Neutrophil (primary cell): ENCODE data around the gene SHOC2.

Experiments
- H3K27ac ChIP-seq: fragments of 200-600 bp; sonication (generic); 2 replicates; pipeline ENCODE4 v1.5.1; 2016; ENCODE audit warnings: mild to moderate bottlenecking, moderate library complexity
- H3K27me3 ChIP-seq: fragments of 200-600 bp; sonication (generic); 2 replicates; pipeline ENCODE4 v1.6.0; 2016; ENCODE audit warnings: mild to moderate bottlenecking
- H3K36me3 ChIP-seq: fragments of 200-600 bp; sonication (generic); 2 replicates; pipeline ENCODE4 v1.5.1; 2017
- H3K4me1 ChIP-seq, 2 experiments: fragments of 200-600 bp in 1 of 2; sonication (generic) in 1 of 2; 1 replicate in 1 of 2; 2 replicates in 1 of 2; pipeline versions ENCODE4 v1.5.1 to v1.6.1; 2013 to 2016; ENCODE audit warnings: low read depth in 1 of 2, low read length in 1 of 2, mild to moderate bottlenecking in 1 of 2, moderate library complexity in 1 of 2; ENCODE audit not compliant: control insufficient read depth in 1 of 2, insufficient read depth in 1 of 2
- H3K4me3 ChIP-seq, 2 experiments: fragments of 200-600 bp in 1 of 2; sonication (generic) in 1 of 2; 1 replicate in 1 of 2; 2 replicates in 1 of 2; pipeline ENCODE4 v1.5.1; 2013 to 2016; ENCODE audit warnings: low read depth in 1 of 2, low read length in 1 of 2, mild to moderate bottlenecking in 1 of 2, moderate library complexity in 1 of 2
- H3K9me3 ChIP-seq: fragments of 200-600 bp; sonication (generic); 2 replicates; pipeline ENCODE4 v1.5.1; 2016
- TF ChIP-seq, protein P1 (sequence below): fragments of 200-600 bp; sonication (generic); IDR thresholded peaks from 2 replicates; pipeline ENCODE4 v1.5.1; 2016; ENCODE audit warnings: antibody characterized with exemption

SHOC2 gene

DNA sequence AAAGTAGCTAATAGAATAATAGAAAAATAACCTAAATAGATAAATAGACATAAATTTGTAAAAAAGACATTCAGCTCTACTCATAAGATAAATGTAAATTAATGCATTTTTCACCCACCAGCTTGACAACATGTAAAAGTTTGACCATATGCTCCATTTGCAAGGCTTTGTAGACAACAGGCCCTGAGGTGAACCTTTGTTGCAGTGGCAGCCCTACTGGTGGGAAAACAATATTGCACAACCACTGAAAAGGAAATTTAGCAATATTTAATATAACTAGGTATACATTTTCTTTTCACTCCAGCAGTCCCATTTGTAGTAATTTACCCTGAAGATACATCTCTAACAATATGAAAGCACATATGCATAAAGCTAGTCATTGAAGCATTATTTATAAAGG lies 118.5 kb downstream of the SHOC2 start:
- TF ChIP-seq, protein P1, sequence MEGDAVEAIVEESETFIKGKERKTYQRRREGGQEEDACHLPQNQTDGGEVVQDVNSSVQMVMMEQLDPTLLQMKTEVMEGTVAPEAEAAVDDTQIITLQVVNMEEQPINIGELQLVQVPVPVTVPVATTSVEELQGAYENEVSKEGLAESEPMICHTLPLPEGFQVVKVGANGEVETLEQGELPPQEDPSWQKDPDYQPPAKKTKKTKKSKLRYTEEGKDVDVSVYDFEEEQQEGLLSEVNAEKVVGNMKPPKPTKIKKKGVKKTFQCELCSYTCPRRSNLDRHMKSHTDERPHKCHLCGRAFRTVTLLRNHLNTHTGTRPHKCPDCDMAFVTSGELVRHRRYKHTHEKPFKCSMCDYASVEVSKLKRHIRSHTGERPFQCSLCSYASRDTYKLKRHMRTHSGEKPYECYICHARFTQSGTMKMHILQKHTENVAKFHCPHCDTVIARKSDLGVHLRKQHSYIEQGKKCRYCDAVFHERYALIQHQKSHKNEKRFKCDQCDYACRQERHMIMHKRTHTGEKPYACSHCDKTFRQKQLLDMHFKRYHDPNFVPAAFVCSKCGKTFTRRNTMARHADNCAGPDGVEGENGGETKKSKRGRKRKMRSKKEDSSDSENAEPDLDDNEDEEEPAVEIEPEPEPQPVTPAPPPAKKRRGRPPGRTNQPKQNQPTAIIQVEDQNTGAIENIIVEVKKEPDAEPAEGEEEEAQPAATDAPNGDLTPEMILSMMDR, result no peak
- no peak overlapping the region for H3K4me3 ChIP-seq
- peaks cover 4% of the 10 kb centered on the region for H3K9me3 ChIP-seq
- no peaks in the 10 kb centered on the region for H3K27me3 ChIP-seq
- H3K4me1 ChIP-seq, result no peaks in the 10 kb centered on the region
- H3K27ac ChIP-seq, result no peak overlapping the region
- no peaks in the 10 kb centered on the region for H3K36me3 ChIP-seq

DNA sequence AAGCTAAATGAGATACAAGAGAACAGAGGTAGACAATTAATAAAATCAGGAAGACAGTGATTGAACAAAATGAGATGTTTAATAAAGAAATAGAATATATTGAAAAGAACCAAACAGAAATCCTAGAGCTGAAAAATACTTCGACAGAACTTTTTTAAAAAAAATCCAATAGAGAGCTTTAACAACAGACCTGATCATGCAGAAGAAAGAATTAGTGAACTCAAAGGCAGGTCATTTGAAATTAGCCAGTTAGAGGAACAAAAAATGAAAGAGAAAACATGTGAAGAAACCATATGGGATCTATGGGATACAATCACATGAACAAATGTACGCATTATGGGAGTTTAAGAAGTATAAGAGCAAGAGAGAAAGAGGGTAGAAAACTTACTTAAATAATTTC lies 120.1 kb downstream of the SHOC2 start:
- TF ChIP-seq, protein P1, result no peak
- Histone ChIP-seq H3K36me3 (no peaks in the 10 kb centered on the region), H3K27me3 (no peaks in the 10 kb centered on the region), H3K4me3 (no peak overlapping the region), H3K4me1 (no peaks in the 10 kb centered on the region), H3K27ac (no peak overlapping the region), H3K9me3 (no peaks in the 10 kb centered on the region)

GRCh38 chr10:111057006-111057405 lies 137.6 kb downstream of the SHOC2 start:
- TF ChIP-seq, protein P1, result no peak
- Histone ChIP-seq H3K27me3 (peaks cover 5% of the 10 kb centered on the region), H3K36me3 (no peaks in the 10 kb centered on the region), H3K4me3 (no peak overlapping the region), H3K27ac (no peak overlapping the region), H3K4me1 (no peaks in the 10 kb centered on the region), H3K9me3 (no peaks in the 10 kb centered on the region)
